GM19193 (cell line): ENCODE measurements around the gene WWOX.

Source experiments
- POLR2A ChIP-seq: IDR thresholded peaks from 4 replicates; pipeline ENCODE4 v1.6.1; 2011; ENCODE audit not compliant: insufficient read depth, insufficient read length; ENCODE audit errors: extremely low read depth

WWOX gene

DNA sequence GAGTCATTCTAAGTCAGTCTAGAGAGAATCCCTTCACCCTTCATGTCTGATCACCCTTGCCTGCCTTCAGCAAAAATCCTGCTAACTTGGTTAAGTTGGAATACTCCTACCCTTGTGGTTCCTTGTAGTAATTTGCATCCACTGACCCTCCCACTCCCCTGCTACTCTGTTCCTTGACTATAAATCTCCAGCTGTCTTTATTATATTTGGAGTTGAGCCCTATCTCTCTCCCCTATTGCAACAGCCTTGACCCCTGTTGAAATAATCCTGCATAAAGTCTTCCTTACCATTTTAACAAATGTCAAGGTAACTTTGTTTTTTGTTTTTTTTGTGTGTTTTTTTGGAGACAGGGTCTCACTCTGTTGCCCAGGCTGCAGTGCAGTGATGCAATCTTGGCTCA, 590.1 kb downstream of the WWOX start:
- TF ChIP-seq POLR2A = no peak

DNA sequence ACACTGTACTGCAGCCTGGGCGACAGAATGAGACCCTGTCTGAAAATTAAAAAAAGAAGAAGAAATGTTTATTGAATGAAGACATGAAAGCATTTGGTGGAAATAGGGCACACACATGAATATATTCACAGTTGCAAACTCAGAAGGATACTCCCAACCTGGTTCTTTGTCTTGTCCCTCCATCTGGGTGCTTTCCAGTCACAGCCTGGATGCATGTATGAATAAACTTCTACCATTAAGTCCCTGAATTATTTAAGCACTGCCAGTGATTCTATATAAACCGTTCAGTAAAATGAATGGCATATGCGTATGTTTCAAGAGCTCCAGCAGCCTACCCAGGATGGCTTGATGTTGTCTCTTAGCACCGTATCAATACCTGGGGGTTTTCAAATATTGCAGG, 591.1 kb downstream of the WWOX start:
- TF ChIP-seq POLR2A = no peak

DNA sequence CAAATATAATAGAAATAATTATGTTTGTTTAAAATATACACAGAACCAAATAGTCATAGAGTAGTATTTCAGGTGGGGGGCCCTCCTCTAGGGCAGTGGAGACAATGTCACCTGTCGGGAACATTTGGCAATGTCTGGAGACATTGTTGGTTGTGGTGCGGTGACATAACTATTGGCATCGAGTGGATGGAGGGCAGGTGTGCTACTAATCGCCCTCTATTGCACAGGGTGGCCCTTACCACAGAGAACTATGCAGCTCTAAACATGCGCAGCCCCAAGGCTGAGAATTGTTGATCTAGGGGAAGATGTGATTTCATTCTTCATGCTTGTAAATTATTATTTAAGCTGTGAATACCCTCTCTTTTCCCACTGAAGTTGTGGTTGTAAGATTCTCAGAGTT, 594.0 kb downstream of the WWOX start:
- no peak for TF ChIP-seq POLR2A

DNA sequence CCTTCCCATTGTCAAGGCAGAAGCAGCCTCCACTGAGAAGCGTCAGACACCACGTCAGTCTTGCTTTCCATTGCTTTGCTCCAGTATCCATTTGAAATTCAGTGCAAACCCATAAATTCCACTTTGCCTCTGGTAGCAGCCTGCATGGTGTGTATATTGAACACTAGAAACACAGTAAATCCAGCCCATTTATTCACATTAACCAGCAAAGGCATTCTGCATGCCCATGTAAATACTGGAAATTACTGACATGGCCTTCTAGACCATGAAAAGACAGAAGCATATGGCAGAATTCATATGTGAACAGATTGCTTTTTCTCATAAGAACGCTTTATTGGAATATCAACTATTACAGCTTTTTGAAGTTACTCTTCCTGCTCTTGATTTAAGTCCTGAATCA, 595.0 kb downstream of the WWOX start:
- no peak for TF ChIP-seq POLR2A

DNA sequence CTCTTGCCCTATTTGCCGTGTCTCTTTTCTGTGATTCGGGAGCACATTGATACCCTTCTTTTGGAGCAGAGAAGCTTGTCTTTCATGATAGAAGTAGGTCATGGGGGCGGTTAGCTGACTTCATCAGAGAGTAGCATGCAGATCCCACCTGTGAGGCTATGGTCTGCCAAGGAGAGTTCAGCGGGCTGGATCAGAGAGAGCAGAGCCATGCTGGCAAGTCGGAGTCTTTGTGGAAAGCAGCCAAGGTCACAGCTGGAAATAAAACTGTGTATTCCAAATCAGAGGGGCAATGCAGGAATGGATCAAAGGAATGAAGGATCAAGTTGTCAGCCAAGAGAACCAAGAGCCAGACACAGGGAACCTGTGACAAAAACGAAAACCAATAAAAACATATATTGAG, 595.9 kb downstream of the WWOX start:
- no peak for TF ChIP-seq POLR2A

DNA sequence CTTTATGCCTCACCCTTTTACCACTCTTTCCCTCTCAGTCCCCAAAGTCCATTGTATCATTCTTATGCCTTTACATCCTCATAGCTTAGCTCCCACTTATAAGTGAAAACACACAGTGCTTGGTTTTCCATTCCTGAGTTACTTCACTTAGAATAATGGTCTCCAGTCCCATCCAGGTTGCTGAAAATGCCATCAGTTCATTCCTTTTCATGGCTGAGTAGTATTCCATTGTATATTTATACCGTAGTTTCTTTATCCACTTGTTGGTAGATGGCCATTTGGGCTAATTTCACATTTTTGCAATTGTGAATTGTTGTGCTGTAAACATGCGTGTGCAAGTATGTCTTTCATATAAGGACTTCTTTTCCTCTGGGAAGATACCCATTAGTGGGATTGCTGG, 597.3 kb downstream of the WWOX start:
- no peak for TF ChIP-seq POLR2A

DNA sequence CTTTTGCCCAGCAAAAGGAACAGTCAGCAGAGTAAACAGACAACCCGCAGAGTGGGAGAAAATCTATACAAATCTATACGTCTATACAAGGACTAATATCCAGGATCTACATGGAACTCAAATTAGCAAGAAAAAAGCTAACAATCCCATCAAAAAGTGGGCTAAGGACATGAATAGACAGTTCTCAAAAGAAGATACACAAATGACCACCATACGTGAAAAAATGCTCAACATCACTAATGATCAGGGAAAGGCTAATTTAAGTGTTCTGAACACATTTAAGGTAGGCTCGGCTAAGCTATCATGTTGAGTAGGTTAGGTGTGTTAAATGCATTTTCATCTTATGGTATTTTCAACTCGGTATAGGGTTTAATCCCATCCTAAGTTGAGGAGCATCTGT, 598.0 kb downstream of the WWOX start:
- TF ChIP-seq POLR2A = no peak

DNA sequence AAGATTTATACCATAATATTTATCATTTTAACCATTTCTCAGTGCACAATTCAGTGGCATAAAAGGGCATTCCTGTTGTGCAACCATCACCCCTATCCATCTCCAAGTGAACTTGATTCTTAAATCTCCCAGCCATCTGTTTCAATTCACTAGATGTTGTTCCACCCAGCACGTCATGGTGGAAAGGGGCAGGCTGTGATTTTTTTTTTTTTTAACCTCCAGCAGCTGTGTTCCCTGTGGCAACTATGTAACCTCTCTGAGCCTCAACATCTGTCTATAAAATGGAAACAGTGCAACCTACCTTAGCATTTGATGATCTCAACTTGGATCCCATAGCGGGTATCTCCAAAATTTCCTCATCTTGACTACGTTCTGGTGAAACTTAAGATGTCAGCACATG, 604.5 kb downstream of the WWOX start:
- TF ChIP-seq POLR2A = no peak

DNA sequence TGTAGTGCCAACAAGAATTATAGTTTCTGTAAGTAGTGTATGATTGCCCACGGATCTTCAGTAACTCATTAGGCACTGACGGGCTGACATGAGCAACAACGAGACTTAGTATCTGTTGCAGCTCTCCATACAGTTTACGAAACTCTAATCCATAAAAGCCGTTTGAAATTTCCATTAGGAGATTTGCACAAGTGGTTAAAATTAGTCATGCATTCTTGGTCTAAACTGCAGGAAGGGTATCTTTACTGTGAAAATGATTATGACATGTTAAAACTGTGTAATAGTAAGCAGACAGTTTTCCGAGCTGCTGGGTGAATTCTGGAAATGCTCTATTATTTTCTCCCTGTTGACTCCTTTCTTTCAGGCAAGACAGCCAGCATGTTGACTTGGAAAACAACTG, 605.0 kb downstream of the WWOX start:
- no peak for TF ChIP-seq POLR2A

DNA sequence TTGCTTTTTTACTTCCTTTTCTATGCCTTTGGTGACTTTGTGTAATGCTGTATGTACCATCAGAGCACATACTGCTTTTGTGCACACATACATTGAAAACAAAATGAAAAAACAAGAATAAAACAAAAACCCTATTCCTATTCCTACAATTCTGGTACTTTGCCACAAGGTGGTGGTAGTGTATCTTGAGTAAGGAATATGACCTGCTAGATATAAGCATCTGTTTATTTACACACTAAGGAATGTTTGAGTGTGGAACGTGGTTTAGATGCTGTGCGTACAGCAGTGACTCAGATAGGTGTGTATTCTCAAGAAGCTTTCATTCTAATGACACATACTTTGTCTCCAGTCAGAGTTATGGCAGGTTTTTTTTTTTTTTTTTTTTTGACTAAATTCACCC, 606.2 kb downstream of the WWOX start:
- TF ChIP-seq POLR2A = no peak

DNA sequence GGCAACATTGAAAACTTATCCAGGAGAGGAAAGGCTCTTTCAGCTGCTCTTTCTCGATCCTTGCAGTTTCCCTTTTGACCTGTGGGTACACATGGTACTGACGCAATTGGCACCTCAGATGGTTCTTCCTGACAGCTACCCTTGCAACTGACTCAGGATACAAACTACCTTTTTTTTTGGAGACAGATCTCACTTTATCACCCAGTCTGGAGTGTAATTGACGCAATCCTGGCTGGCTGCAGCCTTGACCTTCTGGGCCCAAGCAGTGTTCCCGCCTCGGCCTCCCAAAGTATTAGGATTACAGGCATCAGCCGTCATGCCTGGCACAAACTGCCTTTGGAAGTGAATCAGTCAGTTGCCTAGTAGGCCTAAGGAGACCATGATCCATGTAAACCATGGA, 607.2 kb downstream of the WWOX start:
- TF ChIP-seq POLR2A = no peak

DNA sequence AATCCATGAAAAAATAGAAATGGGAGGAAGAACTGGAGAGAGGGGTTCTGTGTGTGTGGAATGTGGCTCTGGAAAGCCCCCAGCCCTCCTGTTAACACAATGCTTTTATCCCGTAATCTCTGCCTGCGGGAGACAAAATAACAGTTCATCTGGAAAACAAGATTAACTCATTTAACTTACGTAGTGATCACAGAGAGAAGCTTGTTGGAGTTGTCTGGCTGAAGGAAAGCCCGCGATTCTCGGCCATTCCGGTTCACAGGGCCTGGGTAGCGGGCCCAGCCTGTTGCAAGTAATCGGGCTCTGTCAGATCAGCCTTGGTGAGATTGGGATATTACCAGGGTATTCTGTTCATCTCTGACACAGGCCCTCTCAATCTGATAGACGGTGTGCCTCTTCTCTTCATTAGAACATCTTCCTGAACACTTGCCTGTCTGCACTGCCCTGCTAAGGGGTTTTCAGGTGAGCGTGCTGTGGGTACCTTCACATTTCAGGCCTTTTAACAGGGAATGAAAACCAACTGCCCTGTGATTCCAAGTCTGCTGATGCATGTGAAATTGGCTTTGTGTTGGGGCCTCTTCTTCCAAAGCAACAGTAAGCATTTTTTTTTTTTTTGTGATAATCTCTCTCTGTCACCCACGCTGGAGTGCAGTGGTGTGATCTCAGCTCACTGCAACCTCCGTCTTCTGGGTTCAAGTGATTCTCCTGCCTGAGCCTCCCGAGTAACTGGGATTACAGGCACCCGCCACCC, 609.9 kb downstream of the WWOX start:
- TF ChIP-seq POLR2A = no peak

DNA sequence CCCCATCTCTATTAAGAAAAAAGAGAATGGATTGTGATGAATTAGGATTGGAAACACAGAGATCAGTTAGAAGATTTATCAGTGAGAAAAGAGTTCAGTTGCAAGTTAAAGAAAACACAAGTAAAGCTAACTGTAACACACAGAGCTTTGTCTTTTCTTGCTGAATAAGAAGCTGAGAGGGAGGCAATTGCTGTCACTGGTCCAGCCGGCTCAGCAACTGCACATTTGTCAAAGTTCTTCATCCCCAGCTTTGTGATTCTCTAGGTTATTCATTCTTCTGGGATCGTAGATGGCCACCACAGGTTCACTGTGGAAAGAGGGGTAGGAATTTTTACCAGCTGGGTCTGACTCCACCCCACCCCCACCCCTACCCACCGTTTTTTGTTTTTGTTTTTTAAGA, 615.7 kb downstream of the WWOX start:
- TF ChIP-seq POLR2A = no peak

DNA sequence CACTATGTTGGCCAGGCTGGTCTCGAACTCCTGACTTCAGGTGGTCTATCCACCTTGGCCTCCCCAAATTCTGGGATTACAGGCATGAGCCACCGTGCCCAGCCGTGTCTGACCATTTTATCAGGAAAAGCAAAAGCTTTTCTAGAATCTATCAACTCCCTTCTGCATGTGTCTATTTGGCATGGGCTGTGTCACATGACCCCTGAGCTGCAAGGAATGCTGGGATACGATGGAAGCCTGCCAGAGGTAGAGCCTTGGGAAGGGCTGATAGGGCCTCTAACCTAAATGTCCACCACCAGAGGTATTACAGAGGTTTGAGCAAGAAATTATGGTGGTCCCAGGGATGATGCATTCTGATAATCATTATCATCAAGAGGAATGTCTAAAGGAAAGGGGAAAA, 616.2 kb downstream of the WWOX start:
- no peak for TF ChIP-seq POLR2A

DNA sequence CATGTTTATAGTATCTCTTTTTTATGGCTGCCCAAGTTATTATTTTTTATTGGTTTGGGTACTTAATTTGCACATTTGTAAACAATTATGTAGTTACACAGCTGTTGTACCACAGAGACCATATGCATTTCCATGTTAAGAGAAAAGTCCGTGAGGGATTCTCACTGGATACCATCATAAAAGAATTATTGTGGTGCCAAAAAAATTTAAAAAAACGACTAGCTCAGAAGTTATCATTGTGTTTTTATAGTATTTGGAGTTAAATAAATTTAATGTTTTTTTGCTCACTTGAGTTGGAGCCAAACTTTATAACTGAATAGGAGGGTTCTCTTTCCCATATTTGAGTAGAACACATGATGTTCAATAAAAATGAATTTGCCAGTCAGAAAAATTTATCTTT, 618.7 kb downstream of the WWOX start:
- TF ChIP-seq POLR2A = no peak

DNA sequence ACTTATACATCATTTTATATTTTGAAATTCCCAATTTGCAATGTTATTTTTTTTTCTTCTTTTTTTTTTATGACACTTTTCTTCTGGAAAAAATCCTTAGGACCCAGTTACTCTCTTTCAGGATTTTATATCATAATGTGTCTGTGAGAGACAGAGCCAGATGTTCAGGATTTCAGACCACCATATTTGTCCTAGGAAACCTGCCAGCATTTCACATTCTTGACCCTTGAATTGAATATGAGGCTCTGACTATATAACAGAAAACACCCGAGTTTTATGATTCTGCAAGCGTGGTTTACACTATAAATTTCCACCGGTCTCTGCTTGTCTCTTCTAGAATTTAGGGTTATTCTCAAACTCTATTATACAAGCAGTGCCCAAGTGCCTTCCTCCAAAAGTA, 621.0 kb downstream of the WWOX start:
- no peak for TF ChIP-seq POLR2A

DNA sequence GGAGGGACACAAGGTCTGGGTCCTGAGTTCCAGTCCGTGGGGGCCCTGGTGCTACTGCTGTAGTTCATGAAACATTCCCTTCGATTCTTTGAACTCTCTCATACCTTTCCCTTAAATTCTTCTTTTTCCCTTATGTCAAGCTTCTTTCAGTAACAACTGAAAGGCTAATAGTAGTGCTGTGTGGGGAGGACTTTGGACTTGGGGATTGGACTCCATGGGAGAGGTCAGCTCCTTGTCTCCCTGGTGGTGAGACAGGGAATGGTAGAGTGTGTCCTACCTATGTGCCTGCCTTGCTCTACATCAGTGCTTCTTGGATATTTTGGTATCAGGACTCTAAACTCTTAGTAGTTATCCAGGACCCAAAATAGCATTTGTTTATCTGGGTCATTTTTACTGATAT, 628.1 kb downstream of the WWOX start:
- TF ChIP-seq POLR2A = no peak
